Fibroblast of pulmonary artery (primary cell): ENCODE results near the gene CLEC2A.

Experiments used
- DNase-seq: peaks from one replicate; pipeline ENCODE4 v3.0.0-alpha.2; 2010; ENCODE audit warnings: low read depth
- H3K4me3 ChIP-seq: replicated peaks from 2 replicates; pipeline ENCODE4 v1.5.1; 2011; ENCODE audit warnings: low read depth, mild to moderate bottlenecking, control low read depth, low read length, moderate library complexity
- CTCF ChIP-seq: IDR thresholded peaks from 2 replicates; pipeline ENCODE4 v1.5.1; 2011; ENCODE audit warnings: mild to moderate bottlenecking, control low read depth, low read length, inconsistent platforms; ENCODE audit errors: missing control alignments

The CLEC2A gene

DNA sequence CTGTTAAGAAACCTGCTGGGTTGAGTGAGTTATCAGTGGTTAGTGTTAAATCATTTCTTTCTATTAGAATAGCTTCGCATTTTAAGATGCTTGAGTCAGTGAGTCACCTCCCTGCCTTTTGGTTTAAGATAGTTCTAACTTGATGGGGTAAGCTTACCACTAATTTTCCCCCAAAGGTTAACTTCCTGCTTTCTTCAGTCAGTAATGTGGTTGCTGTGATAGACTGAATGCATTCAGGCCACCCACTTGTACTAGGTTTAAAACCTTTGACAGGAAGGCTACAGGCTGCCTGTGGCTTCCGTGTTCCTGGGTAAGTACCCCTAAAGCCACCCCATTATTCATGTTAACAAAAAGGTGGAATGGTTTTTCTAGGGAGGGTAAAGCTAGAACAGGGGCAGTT lies 25.3 kb downstream of the CLEC2A start:
- TF ChIP-seq CTCF = no peak
- DNase-seq = no peak
- no peak overlapping the region for H3K4me3 ChIP-seq

- TF ChIP-seq CTCF = no peak
- DNase-seq = no peak
- no peak overlapping the region for H3K4me3 ChIP-seq
Observed at GRCh38 chr12:9902539-9903228, 29.5 kb downstream of the CLEC2A start.

- no peak overlapping the region for H3K4me3 ChIP-seq
- no peak for DNase-seq
- no peak for TF ChIP-seq CTCF
Observed at GRCh38 chr12:9900930-9901329, 31.2 kb downstream of the CLEC2A start.

DNA sequence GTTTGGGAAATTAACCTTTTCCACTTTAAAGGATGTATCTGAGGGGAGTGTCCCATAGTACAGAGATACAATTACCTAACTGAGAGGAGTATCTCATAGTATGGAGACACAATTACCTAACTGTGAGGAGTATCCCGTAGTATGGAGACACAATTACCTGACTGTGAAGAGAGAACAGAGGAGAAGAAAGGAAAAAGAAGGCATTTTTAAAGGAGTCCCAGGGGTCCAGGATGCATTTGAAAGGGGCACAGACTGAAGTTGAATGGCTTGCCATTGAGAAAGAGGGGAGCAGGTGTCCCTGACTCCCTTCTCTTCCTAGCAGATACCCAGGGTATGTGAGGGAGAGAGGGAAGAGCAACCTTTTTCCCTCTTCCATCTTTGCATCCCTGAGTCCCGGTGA lies 33.0 kb downstream of the CLEC2A start:
- no peak overlapping the region for H3K4me3 ChIP-seq
- TF ChIP-seq CTCF = no peak
- DNase-seq = no peak

GRCh38 chr12:9897535-9897934 lies 34.6 kb downstream of the CLEC2A start:
- no peak for DNase-seq
- H3K4me3 ChIP-seq = no peak overlapping the region
- no peak for TF ChIP-seq CTCF

- no peak overlapping the region for H3K4me3 ChIP-seq
- DNase-seq = no peak
- TF ChIP-seq CTCF = no peak
Observed at GRCh38 chr12:9895215-9895971, 36.8 kb downstream of the CLEC2A start.
